ENCODE results near the gene CDH24.

DNA sequence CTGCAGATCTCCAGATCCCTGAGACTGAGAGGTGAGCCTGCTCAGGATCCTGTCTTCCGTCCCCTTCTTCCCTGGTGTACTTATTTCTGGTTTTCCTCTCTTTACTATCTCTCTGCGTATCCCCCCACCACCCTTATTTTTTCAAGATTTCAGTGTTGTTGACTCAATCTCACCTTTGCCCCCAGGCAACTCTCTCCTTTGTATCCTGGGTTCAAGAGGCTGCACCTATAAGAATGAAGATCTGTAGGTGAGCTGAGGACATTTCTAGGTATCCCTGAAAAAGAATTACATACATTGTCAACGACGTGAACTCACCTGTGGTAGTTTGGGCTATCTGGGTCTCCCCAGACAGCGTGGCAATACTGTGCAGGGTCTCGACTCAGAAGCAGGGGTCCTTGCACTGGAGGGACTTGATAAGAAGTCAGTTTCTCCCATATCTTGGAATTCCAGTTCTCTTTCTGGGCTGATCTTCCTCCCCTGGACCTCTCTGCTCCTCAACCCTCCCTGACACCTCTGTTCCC is 46.8 kb upstream of the CDH24 start:
- TF ChIP-seq, protein P1, sequence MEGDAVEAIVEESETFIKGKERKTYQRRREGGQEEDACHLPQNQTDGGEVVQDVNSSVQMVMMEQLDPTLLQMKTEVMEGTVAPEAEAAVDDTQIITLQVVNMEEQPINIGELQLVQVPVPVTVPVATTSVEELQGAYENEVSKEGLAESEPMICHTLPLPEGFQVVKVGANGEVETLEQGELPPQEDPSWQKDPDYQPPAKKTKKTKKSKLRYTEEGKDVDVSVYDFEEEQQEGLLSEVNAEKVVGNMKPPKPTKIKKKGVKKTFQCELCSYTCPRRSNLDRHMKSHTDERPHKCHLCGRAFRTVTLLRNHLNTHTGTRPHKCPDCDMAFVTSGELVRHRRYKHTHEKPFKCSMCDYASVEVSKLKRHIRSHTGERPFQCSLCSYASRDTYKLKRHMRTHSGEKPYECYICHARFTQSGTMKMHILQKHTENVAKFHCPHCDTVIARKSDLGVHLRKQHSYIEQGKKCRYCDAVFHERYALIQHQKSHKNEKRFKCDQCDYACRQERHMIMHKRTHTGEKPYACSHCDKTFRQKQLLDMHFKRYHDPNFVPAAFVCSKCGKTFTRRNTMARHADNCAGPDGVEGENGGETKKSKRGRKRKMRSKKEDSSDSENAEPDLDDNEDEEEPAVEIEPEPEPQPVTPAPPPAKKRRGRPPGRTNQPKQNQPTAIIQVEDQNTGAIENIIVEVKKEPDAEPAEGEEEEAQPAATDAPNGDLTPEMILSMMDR (conservative IDR thresholded peaks at IDR 0.05; ENCODE audit: low read depth, low read length) = no peak
- TF ChIP-seq EZH2phosphoT487 (IDR thresholded peaks at IDR 0.05; ENCODE audit: borderline replicate concordance, low read length) (no peak), EZH2 (IDR thresholded peaks at IDR 0.05; ENCODE audit: low read length, unreplicated experiment) (no peak)

Data from PC-3 (cell line).